RWPE1 (cell line): Measurements from ENCODE around the gene ZDHHC24.

Experiments
- CTCF ChIA-PET: fragments of 350-600 bp; sonication (Branson Sonifier 250); formaldehyde crosslinking; extraction: SDS; loops from one replicate; lab custom pipeline; 2021; lab: Yijun Ruan, JAX
- POLR2A ChIA-PET: fragments of 400-600 bp; formaldehyde crosslinking; extraction: SDS; loops from one replicate; lab custom pipeline; 2020; ENCODE audit warnings: antibody characterized with exemption; ENCODE audit not compliant: low non-redundant PET; lab: Yijun Ruan, JAX
- DNase-seq: peaks from one replicate; pipeline ENCODE4 v3.0.0; 2012; ENCODE audit warnings: low spot score
- H3K27ac ChIP-seq: fragments of 450-650 bp; 2 replicates; pipeline ENCODE4 v1.5.1; 2017
- TF ChIP-seq, protein P1 (sequence below): fragments of 450-650 bp; conservative IDR thresholded peaks from 2 replicates; pipeline ENCODE4 v1.5.1; 2017; ENCODE audit warnings: low read depth, mild to moderate bottlenecking

Gene ZDHHC24

DNA sequence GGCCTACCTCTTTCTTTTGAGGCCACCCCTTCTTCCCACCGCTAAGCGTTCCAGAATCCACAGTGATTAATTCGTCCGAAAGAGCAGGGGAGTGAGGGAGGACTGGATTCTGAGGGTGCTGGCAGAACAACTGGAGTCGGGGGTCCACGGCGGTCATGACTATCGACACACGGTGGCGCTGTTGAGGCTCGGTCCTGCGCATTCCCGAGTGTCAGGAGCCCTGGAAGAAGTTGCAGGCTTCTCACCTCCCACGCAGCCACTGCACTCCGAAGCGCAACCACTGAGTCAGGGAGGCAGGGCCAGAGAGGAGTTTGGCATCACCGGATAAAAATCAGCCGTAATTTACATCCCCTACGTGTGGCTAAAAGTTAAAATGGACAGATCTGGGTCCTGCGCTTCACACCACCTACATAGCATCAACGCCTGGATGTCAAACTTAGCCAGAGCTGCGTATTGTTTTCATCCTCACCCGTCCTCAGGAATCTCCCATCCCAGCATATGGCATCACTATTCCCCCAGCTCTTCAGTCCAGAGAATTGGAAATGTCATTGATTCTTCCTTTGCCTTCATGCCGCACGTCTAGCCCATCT lies 33.3 kb upstream of the ZDHHC24 start:
- TF ChIP-seq, protein P1, sequence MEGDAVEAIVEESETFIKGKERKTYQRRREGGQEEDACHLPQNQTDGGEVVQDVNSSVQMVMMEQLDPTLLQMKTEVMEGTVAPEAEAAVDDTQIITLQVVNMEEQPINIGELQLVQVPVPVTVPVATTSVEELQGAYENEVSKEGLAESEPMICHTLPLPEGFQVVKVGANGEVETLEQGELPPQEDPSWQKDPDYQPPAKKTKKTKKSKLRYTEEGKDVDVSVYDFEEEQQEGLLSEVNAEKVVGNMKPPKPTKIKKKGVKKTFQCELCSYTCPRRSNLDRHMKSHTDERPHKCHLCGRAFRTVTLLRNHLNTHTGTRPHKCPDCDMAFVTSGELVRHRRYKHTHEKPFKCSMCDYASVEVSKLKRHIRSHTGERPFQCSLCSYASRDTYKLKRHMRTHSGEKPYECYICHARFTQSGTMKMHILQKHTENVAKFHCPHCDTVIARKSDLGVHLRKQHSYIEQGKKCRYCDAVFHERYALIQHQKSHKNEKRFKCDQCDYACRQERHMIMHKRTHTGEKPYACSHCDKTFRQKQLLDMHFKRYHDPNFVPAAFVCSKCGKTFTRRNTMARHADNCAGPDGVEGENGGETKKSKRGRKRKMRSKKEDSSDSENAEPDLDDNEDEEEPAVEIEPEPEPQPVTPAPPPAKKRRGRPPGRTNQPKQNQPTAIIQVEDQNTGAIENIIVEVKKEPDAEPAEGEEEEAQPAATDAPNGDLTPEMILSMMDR = peak; percentile 81
- DNase-seq = peak; percentile 71
- H3K27ac ChIP-seq = no peak overlapping the region
- POLR2A ChIA-PET = no interaction called here
- CTCF ChIA-PET = interaction anchor here (0.7 to 1.6 kb wide), 2 partner anchors 69 to 99 kb away, joined by 3 to 9 read pairs; no protein-coding TSS in a partner anchor

DNA sequence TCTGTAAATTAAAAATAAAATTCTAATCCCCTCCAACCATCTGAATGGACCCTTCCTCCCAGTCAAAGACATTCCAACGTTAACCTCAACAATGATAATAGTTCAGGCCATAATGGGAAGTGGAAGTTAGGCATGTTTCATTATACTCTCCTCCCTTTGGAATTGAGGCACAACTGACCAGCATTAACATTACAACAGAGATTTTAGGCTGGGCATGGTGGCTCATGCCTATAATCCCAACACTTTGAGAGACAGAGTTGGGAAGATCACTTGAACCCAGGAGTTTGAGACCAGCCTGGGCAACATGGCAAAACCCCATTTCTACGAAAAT lies 25.0 kb upstream of the ZDHHC24 start:
- POLR2A ChIA-PET = no interaction called here
- TF ChIP-seq, protein P1 = no peak
- H3K27ac ChIP-seq = no peak overlapping the region
- CTCF ChIA-PET = interaction anchor here (0.7 kb wide), 1 partner anchor 92 kb away, joined by 3 read pairs; no protein-coding TSS in a partner anchor
- no peak for DNase-seq

DNA sequence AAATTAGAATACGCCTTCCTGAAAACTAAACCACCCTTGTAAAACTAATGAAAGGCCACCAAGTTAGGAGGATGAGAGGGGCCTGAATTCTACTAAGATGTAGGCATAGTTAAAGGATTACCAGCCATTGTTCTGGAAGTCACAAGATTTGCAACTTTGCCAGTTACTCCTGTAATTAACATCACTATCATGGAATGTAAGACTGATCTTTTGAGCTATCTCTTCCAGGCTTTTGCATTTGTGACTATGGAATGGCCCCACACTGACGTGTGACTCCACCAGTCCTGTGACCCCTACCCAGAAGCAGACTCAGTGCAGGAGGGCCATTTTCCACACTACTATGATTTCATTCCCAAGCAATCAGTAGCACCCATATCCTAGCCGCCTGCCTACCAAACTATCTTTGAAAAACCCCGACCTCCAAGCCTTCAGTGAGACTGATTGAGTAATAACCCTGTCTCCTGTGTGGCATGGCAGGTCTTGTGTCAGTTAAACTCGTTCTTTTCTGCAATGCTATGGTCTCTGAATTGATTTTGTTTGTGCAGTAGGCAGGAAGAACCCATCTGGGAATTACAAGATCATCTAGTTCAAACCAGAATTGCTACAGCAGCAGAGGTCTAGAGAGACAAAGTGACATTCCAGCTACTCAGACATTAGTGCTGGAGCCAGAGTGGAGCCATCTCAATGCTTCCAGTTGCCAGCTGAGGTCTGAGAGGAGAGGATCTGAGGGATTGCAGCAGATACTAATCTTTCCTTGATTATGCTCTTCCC lies 24.4 kb upstream of the ZDHHC24 start:
- no peak for DNase-seq
- ChIA-PET CTCF (no interaction called here), POLR2A (no interaction called here)
- TF ChIP-seq, protein P1 = no peak
- H3K27ac ChIP-seq = no peak overlapping the region

DNA sequence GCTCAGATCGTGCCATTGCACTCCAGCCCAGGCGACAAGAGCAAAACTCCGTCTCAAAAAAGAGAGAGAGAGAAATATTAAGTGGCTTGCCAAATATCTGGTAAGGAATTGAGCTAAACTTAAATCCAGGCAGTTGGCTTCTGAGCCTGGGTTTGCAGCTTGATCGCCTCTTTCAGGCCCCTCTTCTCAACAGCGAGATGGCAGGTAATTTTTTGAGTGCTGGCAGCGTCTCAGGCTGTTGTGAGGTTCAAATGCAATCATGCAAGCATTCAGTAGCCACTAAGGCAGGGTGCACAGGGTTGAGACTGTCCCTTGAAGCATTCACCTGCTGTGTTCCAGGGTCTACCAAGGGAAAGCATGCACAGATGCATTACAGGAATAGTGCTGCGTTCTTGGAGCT lies 23.2 kb upstream of the ZDHHC24 start:
- TF ChIP-seq, protein P1 = no peak
- H3K27ac ChIP-seq = peak overlapping the region; percentile 62
- ChIA-PET POLR2A (no interaction called here), CTCF (interaction anchor here (1.7 kb wide), 1 partner anchor 9 kb away, joined by 4 read pairs; no protein-coding TSS in a partner anchor)
- DNase-seq = no peak

DNA sequence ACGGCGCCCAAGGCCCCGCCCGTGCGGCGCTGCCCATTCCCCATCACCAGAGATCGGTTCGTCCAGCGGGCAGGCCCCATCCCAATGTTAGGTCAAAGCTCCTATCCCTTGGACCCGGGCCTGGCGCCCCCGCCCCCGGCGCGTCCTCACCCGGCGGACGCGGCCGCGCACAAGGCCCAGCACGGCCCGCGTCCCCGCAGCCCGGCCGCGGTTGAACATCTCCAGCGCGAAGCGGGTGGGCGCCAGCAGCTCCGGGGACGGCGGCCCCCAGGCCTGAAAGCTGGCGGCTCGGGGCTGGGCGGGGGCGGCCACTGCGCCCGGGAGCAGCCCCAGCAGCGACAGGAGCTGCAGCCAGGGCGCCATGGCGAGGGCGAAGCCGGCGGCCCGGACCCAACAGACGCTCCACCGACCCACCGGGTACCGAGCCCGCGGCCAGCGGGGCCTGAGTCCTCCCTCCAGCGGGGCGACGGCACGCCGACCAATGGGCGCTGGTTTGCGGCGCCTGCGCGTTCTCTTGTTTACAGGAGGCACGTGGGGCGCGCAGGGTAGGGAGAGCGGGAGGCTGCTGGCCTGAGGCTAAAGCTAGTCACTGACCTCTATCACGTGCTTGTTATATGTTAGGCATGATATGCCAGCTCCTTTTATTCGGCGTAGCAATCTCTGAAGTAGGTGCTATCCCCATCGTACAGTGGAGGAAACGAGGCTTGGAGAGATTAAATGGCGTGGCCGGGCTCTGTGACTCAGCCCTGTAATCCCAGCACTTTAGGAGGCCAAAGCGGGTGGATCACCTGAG lies 22.5 kb upstream of the ZDHHC24 start, which contains the start of gene CTSF:
Gene CTSF (minus strand): TSS at position 483 of the 793 bp plus-strand sequence. CDS start 120 bp downstream, at position 363.
- H3K27ac ChIP-seq = peak within 1 kb of the TSS; percentile 62
- ChIA-PET POLR2A (interaction anchor here (0.6 kb wide), 1 partner anchor 36 kb away, joined by 3 read pairs; no protein-coding TSS in a partner anchor), CTCF (interaction anchor here (1.5 to 1.7 kb wide), 2 partner anchors 10 to 24 kb away, joined by 4 to 5 read pairs; no protein-coding TSS in a partner anchor)
- TF ChIP-seq, protein P1 = no peak
- DNase-seq = peak; percentile 96

DNA sequence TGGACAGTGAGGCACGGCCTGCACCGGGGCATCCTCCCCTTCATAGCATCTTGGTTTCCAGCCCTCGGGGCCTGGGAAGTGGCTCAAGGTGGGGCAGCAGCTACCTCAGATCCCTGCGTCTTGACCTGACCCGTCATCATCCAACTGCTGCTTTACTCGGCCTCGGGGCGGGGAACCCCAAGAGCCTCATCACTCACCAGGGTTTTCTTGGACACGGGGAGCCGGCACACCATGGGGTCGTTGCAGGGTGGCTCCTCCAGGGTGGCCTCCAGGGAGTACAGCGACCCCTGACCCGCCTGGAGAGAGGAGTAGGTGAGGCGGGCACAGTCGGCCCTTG lies 21.9 kb upstream of the ZDHHC24 start:
- no peak for DNase-seq
- peak overlapping the region; percentile 62; the same call in 1 of the 2 replicates for H3K27ac ChIP-seq
- CTCF ChIA-PET = interaction anchor here (1.5 kb wide), 1 partner anchor 24 kb away, joined by 5 read pairs; no protein-coding TSS in a partner anchor
- POLR2A ChIA-PET = interaction anchor here (0.6 kb wide), 1 partner anchor 35 kb away, joined by 3 read pairs; no protein-coding TSS in a partner anchor
- TF ChIP-seq, protein P1 = no peak
